ENCODE data around the gene BRAF.
A peak's percentile ranks its signal among the peaks of the same experiment; 100 is the strongest.
"Not testable (repeated sequence)": the region's sequence is repeated elsewhere in the genome, so short reads cannot be mapped to it uniquely, and the experiment has no call there.

The BRAF gene

DNA sequence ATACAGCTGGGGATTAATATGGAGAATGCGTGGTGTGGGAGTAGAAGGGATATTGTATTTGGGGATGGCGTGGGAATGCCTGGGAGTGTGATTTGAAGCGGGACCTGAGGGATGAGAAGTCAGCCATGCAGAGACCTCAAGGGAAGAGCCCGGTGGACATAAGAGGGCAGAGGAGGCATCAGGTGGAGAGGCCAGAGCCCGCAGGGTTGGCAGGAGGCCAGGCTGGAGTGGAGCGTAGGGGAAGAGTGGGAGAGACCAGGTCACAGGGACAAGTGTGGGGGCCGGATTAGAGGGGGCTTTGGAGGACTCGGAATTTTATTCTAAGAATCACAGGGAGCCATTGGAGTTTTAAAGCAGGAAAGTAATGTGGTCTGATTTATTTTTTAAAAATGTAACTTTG, 226.3 kb downstream of the BRAF start:
- no peak for DNase-seq

DNA sequence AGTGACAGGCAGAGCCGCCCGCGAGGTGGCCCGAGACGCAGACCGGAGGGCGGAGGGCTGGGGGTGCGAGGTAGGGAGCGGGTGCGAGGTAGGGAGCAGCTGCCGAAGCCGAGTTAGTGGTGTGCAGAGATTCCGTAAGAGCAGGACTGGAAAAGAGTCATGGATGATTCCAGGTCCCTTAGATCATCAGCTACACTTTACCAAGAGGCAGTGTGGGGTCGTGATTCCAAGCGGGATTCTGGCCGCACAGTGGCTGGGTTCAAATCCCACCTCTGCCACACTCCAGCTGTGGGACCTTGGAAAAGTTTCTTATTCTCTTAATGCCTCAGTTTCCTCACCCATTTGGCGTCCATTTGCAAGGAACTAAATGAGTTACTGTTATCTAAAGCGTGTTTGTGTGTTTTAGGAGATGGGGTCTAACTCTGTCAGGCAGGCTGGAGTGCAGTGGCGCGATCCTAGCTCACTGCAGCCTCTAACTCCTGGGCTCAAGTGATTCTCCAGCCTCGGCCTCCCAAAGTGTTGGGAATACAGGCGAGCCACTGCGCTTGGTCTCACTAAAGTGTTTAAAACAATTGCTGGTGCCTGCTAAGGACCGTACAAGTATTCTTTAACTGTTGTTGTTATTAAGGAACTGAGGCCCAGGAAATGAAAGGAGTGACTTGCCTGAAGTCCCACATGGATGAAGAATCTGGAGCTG, 227.1 kb downstream of the BRAF start:
- no peak for DNase-seq

DNA sequence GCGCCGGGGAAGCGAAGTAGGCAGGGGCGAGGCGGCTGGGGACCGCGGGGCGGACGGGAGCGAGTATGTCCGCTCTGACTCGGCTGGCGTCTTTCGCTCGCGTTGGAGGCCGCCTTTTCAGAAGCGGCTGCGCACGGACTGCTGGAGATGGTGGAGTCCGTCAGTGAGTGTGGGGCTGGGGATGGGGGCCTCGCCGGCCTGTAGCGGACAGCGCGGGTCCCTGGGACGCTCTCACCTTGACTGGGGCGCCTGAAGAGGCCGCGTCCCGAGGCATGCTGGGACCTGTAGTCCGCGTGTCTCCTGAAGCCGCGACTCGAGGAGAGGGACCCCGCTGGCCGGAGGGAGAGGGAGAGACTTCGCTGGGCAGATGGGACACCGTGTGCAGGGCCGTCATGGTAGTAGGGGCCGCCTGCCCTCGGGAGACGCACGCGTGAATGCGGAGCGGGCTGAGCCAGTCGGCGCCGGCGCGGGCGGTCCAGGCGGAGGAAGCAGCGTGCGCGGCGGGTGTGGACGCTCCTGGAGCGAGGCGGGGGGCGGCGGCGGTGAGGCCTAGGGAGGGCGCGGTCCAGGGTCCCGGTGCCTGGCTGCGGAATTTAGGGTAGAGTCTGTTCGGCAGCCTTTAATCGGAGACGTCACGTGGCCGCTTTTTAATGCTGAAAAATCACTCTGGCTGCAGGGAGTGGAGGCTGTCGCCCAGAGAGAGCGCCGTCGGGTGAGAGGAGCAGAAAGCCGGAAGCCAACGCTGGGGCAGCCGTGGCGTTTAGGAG, 227.9 kb downstream of the BRAF start, which contains the start of gene NDUFB2:
TSS of gene NDUFB2 (plus strand) at position 29 of the 767 bp plus-strand sequence. CDS start at position 66, 37 bp downstream.
- peak; percentile 69 to 78 for DNase-seq

DNA sequence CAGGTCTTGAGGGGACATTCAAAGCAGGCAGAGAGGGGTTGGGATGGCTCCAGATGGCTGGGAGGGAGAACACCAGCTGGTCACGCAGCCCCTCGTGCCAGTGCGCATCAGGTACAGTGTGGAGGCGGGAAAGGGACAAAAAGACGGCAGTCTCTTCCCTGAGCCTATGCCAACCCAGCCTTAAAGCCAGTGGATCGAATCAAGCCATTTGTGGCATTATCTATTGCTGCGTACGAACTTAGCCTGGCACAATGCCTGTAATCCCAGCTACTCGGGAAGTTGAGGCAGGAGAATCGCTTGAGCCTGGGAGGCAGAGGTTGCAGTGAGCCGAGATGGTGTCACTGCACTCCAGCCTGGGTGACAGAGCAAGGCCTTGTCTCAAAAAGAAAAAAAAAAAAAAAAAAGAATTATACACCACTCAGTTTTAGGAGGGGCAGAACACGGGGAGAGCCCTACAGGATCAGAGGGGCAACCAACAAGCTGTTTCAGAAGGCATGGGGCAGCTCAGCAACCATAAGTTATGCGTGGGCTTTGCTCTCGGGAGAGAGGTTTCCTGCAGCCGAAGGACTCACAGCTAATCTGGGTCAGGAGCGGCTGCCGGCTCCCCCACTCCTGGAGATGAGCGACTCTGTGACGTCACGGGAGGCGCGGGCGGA, 228.6 kb downstream of the BRAF start:
- DNase-seq, result peak; percentile 89 to 92

DNA sequence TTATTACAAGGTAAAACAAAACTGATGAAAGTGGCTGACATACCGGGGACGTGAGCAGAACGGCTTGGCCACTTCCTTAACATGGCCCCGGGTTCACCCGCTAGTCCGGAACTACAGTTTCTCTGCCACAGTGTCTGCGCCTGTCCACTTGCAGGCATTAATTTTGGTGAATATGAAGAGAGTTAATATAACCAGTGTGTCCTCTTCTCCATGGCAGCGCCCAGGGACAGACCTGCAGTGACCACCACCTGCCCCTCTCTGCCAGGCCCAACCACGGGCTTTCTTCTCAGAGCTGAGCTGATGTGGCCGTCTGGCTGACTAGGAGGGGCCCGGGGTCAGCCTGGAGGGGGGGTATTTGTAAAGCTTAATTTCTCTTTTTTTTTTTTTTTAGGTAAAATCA, 229.3 kb downstream of the BRAF start:
- DNase-seq, result no peak

DNA sequence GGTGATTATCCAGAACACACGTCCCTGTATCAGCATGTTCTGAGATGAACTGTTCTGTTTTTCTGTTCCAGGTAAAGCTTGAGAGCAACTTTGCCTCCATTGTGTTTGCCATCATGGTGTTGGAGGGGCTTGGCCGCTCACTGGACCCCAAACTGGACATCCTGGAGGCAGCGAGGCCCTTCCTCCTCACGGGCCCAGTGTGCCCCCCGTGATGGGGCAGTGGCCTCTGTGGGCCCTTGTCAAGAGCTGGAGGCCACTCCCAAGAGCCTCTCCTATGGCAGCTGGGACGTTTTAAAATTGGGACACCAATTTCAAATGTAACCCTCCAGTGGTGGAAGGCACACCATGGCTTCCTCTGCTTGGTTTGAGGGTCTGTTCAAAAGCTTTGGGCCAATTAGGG, 230.1 kb downstream of the BRAF start:
- DNase-seq, result no peak

DNA sequence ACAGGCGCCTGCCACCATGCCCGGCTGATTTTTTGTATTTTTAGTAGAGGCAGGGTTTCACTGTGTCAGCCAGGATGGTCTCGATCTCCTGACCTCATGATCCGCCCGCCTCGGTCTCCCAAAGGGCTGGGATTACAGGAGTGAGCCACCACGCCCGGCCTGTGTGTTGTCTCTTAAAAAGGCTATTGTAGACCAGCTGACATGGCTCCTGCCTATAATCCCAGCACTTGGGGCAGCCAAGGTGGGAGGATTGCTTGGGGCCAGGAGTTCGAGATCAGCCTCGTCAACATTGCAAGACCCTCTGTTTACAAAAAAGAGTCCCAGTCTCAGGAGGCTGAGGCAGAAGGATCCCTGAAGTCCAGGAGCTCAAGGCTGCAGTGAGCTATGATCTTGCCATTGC, 230.9 kb downstream of the BRAF start:
- DNase-seq, result not testable (repeated sequence)

DNA sequence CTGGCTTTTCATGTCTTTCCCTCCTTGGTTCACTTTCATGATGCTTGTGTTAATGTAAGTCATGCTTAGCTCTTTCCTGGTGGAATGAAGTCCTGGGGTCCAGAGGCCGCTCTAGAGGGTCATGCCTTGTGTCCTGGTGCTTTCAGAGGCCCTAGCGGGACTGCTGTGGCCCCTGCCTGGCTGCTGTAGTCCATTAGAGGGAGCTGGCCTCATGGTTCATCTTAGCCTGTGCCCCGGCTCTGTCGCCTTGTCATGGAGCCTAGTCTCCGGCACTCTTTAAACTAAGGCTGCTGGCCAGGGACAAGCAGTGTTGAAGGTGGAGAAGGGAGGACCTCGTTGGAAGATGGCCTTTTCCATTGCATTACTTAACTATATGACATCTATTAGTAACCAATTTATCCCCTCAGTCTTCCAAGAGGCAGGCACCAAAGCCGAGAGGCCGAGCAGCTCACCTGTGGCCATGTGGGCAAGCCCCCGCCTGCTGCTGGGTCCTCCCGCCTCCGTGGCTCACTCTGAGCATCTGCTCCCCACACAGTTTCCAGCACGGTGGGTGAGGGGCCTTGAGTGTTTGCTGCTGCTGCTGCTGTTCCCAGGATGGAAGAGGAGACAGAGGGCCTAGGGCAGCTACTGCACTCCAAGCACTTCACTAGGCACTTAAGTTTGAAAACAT, 233.2 kb downstream of the BRAF start:
- no peak for DNase-seq

DNA sequence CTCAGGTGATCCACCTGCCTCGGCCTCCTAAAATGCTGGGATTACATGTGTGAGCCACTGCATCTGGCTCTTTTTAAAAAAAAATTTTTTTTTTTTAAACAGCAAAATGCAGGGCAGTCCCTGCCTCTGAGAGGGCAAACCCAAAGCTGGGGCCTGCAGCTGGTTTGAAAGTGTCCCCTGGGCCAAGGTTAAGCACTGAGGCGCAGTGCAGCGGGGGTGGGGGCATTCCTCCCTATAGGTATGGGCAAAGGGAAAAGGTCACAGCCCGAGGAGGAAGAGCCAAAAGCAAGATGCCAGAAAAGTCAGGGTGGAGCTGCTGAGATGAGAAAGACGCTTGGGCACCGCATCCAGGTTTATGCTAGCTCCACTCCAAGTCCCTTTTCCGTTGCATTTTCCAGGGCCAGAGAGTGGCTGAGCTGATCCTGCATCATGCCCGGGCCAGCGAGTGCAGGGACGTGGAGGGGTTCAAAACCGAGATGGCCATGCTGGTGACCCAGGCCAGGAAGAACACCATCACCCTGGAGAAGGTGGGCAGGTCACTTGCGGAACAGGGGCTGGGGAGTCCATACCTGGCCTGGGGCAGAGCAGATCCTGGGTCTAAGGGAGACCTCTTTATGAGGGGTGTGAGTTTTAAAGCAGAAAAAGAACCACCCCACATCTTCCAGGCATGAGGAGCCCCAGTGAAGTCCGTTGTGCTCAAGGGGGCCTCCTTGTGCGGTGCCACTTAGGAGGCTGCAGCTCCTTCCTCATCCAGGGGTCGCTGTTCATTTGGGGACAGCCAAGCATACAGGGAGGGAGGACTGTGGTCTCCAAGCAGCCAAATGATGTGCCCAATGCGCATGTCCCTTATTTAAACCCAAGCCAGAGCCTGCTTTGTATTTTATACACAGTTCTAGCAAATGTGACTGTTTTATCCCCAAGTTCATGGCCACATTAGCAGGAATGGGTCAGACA, 235.3 kb downstream of the BRAF start:
- DNase-seq, result no peak

DNA sequence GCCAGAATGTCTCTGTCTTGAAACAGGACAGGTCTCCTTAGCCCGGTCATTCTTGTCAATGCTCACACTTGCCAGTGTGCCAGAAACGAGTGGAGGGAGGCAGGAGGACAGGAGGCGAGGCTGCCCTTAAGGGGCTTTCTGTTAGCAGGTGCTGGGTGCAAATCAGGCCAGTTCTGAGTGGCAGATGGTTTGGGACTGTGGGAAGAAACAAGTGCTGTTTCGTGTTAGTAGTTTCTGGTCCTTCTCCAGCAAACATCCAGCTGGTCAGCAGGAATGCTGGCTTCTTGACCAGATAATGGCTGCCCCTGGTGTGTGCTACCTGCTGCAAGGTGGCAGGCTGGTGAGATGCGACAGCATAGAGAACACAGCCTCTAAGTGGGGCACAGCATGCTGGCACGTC, 236.4 kb downstream of the BRAF start:
- DNase-seq, result no peak

DNA sequence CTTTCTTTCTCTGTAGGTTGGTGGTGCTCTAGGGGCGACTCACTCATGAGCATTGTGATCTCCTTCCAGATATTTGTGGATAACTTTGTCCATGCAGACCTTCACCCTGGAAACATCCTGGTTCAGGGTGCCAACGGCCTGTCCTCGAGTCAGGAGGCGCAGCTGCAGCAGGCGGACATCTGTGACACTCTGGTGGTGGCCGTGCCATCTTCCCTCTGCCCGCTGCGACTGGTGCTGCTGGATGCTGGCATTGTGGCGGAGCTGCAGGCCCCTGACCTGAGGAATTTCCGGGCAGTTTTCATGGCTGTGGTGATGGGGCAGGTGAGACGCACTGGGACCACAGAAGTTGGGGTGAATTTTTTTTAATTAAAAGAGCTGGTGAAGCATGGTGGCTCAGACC, 237.8 kb downstream of the BRAF start:
- DNase-seq, result no peak

DNA sequence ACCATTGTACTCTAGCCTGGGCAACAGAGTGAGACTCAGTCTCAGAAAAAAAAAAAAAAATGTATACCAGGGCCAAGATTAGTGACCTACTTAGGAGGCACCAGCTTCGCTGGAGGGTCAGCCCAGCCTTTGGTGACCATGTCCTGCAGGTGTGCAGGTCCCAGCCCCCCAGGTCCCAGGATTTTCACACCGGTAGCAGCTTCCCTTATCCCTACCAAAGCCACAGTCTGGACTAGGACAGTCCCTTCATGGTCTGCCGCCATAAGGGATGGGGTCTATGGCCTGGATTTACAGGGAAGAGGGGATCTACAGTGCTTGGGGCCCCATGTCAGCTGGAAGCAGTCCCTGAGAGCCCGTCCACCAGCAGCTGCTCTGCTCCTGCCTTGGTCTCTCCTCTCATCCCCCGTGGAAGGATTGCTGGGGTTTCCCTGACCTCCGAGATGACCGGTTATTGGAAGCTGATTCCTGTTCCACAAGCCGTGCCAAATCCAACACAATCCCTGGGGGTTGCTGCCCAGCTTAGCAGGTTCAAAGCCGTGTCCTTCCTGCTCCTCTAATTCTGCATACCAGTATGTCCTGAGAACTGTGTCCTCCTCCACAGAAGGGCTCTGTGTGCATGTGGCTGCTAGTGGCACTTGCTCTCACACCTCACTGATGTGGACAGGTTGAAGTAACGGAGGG, 239.2 kb downstream of the BRAF start:
- DNase-seq, result no peak

DNA sequence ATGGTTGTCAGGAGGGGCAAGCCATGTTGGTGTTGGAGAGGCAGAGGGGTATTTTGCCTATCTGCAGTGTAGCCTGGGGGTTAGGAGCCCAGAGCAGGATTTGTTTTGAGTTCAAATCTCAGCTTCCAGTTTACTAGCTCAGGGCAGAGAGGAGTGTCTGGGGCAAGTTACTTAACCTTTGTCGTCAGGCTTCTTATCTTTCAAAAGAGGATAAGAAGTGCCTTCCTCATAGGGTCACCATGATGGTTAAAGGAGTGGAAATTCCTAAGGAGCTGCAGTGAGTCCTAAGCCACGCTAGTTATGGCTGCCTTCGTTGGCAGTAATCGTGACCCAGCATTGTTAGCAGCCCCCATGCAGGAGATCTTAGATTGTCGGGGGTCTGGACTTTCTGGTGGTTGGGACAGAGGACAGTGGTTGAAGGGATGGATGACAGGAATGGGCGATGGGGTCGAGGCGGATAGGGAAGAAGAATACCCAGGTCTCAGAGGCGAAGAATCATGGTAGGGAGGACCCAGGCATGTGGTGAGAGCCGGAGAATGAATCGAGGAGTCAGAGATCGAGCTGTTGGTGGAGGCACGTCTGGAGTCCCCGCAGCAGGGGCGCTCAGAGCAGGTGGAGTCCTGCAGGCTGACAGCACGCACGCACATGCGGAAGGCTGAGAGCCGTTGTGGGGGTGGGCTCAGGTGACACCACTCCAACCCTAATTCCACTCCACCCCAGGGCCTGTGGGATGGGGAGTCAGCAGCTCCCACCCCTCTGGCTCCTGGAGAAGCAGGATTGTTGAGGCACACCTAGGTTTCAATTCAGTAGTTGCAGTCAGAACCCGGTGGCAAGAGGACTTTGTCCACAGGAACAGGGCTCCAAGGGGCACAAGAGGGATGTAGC, 240.4 kb downstream of the BRAF start:
- DNase-seq, result no peak

DNA sequence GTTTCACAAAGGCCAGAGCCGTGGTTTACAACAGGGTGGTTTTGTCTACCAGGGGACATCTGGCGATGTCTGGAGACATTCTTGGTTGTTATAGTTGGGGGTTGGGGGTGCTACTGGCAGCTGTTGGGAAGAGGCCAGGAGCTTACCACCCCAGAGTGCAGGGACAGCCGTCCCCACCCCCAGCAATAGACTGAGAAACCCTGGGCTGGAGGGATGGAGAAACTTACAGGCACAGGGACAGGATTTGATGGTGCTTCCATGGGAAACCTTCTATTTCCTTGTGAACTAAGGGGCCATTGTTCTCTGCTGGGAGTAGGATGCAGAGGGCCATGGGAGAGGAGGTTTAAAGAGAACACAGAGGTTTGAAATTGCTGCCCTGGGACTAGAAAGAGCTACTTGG, 241.1 kb downstream of the BRAF start:
- DNase-seq, result no peak

DNA sequence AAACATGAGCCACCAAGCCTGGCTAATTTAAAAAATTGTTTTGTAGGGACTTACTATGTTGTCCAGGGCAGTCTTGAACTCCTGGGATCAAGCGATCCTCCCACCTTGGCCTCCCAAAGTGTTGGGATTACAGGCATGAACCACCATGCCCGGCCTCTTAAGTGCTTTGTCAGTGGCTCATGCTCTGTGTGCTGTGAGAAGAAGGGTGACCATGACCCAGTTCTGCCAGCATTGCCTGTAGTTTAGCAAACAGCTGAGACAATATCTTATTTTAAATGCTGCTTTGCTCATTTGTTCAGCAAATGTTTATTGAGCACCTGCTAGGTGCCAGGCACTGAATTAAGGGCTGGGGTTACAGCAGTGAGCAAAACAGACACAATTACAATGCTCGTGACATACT, 243.0 kb downstream of the BRAF start:
- DNase-seq, result no peak

DNA sequence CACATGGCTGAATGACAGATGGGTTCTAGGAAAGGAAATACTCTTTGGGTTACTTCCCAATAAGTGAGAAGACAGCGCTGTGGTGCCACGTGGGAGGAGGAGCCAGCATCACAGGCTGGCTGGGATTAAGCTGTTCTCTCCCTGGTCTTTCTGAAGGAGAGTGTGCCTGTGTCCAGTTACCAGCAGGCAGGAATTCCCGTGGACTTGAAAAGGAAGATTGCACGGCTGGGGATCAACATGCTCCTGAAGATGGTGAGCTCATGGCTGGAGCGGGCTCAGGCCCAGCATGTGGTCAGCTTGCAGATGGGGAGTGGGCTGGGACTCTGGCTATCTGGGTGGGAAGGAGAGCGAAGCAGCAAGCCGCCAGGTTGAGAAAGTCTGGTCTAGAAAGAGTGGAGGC, 243.8 kb downstream of the BRAF start:
- DNase-seq, result no peak

DNA sequence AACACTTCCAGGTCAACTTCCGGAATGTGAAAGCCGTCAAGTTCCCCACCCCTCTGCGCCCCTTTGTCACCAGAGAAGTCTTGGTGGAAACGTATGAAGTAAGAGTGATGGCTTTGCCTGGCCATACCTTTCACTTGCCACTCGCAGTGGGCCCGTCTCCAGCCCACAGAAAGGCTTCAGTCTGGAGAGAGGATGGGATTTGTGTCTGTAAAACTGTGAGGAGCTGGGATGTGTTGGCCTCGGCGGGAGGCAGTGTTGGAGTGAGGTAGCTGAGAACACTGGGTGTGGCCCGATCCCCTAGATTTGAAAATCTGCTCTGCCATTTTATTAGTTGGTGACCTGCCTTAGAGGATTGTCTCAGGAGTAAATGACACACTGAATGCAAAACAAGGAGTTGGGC, 245.5 kb downstream of the BRAF start:
- DNase-seq, result no peak

DNA sequence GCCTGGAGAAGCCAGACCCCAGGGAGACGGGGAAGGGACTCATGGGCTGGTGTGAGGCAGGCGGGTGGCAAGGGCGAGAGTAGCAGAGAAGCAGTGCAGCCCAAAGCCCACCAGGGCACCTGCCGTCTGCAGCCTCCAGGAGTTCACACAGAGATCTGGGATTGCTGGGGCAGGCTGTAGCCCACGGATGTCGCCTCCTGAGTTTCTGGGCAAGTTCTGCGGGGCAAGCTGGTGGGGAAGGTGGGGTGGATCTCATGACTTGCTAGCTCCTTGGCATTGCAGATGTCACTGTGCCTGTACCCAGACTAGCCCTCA, 246.0 kb downstream of the BRAF start:
- no peak for DNase-seq

DNA sequence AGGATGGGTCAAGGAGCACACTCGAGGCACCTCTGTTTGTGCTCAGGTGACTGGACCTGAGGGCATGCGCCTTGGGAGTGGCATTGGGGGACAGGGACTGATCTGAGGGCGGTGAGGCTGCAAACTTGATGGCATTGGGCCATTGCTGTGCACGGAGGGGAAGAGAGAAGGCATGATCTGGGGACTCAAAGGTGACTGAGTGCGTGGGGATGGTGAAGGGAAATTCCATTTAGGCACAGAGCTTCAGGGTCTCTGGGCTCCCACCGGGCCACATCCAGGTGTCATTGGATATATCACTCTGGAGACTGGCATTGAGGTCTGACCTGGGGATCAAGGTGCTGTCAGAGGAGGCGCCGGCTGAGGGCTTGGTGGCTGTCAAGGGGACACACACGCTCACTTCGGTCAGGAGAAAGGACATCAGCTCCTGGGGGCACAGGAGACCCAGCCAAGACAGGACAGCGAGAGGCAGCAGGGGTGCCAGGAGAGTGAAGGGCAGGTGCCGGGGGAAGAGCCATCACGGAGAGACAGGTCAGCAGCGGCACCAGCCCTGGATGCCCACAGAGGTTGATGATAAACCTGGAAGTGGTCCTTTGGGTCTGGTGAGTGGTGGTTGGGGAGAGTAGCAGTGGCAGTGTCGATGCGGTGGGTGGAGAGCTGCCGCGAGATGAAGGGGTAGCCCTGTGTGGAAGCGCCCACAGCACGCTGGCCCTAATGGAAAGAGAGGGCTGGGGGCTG, 246.5 kb downstream of the BRAF start:
- no peak for DNase-seq

DNA sequence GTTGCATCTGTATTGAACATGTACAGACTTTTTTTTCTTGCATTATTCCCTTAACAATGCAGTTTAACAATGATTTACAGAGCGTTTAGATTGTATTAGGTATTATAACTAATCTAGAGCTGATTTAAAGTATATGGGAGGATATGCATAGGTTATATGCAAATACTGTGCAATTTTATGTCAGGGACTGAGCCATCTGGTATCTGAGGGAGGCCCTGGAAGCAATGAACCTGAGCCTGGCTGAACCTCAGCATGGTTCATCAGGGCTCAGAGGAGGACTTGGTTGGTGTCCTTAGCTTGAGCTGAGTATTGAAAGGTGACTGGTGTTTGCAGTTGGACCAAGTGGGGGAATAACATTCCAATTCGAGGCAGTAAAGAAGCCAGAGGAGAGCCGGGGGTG, 247.2 kb downstream of the BRAF start:
- no peak for DNase-seq
